HG03095 (cell line): ENCODE results near the gene SORL1.

Experiments used
- ATAC-seq: cut with Tn5 transposase; IDR thresholded peaks from one replicate; pipeline ENCODE4 v1.9.1; 2021; ENCODE audit warnings: moderate library complexity; ENCODE audit not compliant: unreplicated experiment

The SORL1 gene

GRCh38 chr11:121530257-121530656 is 78.1 kb downstream of the SORL1 start:
- no peak for ATAC-seq

DNA sequence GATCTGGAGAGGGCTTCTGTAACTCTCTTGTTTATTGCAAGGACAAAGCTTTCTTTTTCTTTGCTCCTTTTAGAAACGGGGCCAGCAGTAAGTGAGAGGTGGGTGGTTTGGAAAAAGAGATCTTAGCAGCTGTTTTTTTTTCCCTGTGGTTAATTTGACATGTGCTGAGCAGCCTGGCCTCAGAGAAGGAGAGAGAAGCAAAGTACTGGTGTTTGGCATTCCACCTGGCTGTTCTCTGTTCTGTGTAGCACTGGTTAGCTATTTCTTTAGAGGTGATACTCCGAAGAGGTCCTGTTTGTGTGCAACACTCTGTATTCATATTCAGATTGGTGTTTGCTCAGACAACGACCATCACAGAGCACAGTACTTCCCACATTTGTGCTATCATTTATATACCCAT is 81.5 kb downstream of the SORL1 start:
- no peak for ATAC-seq

DNA sequence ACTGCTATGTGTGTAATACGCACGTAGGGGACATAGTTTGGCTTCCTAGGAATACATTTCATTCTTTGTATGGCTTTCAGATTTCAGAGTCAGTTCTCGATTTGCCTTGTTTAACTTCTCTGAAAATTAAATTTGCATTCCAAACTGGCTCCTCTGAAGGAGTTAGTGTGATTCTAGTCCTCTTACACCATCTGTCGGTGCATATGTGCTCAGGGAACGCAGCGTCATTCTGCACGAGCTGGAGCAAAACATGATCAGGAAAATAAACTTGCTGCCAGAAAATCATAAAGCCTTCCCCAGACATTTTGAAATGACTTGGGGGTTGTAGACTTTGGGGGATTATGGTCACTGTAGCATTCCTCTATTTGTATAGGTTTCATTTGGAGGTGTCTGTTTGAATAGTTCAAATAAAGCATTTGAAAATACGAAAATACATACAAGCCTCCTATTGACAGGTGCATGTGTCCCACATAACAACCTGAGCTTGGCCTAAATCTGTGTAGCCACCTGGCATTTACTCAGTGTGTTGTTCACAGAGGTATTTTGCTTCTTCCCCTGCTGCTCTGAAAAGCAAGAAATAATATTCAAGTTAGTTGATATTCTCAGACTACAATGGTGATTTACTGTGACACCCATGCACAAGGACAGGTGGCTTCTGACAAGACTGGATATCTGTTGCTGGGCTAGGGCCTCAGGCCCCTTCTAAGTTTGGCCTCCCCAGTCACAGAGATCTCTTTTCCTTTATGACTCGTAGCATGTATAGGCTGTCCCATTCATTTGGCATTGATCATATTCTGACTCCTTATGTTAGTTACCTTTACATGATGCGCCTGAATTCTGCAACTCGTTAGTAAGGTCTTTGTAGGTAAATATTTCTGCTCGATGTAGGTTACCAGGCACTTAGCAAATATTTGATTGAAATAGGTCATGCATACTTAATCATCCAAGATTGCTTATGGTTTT is 82.3 kb downstream of the SORL1 start:
- ATAC-seq = no peak

GRCh38 chr11:121535129-121535796 is 83.1 kb downstream of the SORL1 start:
- ATAC-seq = no peak

DNA sequence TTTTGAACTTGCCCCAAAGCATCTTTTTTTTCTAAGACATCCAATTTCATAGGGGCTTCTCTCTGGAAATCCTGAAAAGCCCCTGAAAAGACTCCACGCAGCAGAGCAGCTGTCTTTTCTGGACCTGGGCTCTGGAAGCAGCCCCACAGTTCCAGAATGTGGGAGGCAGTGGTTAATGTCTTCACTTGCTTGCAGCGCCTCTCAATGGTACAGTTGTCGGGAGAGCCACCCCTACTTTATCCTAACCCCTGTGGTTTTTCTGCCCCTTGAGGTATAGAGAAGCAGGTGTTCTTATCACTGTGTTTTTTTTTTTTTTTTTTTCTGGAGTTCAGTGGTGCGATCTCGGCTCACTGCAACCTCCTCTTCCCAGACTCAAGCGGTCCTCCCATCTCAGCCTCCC is 84.0 kb downstream of the SORL1 start:
- no peak for ATAC-seq

- no peak for ATAC-seq
These were observed 85.9 kb downstream of the SORL1 start for GRCh38 chr11:121538054-121538453.

- no peak for ATAC-seq
These were observed 86.9 kb downstream of the SORL1 start for GRCh38 chr11:121539000-121539399.

- ATAC-seq = no peak
These were observed 88.5 kb downstream of the SORL1 start for GRCh38 chr11:121540627-121541026.

DNA sequence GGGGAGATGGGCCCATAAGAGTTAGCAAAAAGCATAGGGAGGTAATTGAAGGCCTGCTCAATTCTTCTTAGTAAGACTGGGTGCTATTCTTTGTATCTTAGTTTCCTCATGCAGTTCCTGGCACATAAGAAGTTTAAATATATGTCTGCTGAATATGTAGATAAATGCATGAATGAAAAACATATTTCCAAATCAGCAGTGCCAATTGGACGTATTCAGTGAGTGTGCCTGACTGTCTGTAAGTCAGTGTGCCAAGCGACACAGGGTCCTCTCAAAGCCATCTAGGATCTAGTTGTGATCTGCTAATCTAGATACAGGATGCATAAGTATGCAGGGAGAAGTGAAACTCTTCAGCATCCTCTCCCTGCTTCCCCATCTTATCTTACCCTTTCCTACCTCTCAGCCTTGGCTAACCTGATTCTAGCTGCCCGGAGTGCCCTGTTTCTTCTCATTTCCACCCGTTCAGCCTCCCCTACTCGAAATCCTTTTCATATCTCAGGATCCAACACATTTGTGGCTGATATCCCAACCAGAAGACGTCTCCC is 91.8 kb downstream of the SORL1 start:
- ATAC-seq = no peak

GRCh38 chr11:121544956-121545355 is 92.8 kb downstream of the SORL1 start:
- ATAC-seq = no peak

DNA sequence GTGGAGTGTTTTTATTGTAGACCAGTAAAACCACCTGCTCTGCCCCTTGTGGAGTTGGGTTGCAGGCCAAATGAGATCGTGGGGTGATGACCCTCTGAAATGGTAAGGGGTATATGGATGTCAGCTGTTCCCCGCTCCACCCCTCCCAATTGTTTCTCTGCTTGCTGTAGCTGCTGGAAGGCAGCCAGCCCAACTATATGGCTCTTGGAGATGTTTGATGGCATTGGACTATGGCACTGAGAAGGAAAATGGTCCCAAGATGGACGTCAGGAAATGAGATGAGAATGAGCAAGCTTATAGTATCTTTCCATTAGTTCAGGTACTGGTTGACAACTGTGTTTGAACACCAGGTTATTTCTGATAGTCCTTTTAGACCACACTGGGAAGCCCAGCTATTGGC is 95.5 kb downstream of the SORL1 start:
- ATAC-seq = no peak

DNA sequence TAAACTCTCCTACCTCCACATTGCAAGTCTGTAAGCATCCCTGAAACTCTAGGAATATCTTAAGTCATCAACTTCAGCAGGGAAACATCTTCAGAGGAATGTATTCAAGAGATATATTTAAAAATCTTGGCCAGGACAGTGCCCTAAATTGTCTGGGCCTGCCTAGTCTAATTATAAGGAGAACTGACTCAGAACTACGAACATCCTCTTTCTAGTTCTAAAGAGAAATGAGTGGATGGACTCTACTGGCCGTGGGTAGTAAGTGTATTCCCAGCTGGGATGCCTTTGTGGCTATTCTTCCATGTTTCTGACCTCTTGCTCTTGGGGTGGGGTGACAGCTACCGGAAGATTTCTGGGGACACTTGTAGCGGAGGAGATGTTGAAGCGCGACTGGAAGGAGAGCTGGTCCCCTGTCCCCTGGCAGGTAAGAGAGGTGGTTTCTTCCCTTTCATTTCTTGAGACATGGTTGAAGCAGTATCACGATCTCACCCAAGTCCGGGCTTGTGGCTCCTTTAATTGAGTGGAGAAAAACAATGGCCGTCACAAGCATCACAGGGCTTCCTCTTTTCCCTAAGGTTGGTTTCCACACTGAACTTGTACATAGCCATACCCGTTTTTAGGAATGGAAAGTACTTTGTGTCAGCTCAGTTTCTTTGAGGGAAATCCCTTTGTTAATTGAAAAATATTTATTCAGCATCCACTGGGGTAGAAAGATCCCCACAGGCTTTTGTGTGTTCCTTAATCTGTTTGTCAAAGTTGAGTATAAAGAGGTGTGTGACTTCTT is 98.3 kb downstream of the SORL1 start:
- ATAC-seq = no peak

DNA sequence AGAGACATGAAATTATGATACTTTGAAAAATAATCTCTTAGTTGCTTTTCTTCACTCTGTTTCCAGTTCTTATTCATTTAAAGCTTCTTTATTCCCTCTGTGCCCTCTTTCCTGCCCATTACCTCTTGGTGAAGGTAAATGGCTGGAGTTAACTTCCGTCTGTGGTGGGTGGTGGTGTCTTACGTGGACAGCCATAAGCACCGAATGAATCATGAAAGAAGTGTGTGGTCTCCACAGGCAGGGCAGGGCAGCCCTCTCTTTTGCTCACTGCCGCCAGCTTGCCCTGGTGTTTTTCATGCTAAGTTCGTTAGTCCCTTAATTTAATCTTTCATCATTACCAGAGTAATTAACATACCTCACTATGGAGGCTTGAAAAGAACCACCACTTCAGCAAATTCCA is 99.3 kb downstream of the SORL1 start:
- no peak for ATAC-seq

DNA sequence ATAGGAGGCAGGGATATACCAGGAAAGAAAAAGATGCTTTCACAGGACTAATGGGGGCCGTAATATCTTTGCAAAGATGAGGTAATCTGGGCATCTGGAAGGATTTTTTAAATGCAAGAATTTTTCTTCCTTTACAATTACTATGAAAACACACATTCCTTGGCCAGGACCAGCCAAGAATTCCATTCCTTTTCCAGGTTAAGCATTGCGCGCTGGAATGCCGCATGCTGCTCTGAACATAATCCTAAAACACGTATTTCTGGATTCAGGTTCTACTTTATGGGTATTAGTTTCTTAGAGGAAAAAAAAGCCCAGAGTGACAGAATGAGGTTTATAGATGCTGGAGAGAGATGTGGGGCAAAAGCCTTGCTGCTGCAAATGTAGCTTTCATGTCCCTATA is 100.0 kb downstream of the SORL1 start:
- ATAC-seq = no peak

DNA sequence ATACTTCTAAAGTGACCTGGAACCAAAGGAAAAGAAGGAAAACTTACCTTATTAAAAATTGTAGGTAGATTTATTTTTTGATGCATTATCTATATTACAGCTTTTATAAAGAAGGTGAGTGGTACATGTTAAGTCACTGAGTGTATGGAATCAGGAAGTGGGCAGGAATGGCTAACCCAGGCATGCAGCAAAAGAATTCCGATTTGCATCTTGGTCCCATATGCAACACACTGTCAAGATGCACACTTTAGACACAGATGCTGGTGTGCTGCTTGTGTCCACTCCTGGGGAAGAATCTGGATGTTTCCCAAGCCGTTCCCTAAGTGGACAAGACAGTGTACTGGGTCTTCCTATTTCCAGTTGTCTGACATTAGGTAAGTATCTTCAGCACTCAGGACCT is 100.5 kb downstream of the SORL1 start:
- ATAC-seq = no peak

- ATAC-seq = no peak
These were observed 101.3 kb downstream of the SORL1 start for GRCh38 chr11:121553389-121553788.

- no peak for ATAC-seq
These were observed 101.7 kb downstream of the SORL1 start for GRCh38 chr11:121553806-121554205.

DNA sequence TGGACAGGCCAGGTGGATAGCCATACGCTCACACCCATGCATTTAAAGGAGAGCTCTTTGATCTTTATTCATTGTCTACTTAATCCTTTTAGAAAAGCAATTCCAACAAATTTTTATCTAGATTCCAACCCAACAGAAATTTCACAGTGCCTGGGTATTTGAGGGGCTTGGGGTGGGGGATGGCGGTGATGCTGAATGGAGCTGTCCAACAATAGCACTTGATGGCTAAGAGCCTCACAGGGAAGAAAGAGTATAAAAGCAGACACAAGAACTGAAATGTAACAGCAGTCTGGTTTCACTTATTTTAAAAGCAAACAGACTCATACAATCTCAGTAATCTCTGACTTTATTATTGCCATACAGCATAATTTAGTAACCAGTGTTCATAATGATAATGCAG is 102.4 kb downstream of the SORL1 start:
- no peak for ATAC-seq

DNA sequence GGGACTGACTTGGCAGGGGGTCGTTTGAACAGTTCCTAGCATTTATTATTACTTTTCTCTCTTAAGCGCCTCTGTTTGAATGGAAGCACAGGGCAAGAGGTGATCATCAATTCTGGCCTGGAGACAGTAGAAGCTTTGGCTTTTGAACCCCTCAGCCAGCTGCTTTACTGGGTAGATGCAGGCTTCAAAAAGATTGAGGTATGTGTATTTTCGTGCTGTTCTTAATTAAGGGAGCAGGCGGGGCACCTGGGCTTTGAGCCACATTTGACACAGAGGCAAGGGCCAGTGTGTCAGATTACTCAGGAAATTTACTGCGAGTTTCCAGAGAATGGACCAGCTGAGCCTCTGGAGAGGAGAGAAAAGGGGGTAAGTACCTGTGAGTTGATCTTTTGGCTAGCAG is 103.0 kb downstream of the SORL1 start:
- no peak for ATAC-seq

GRCh38 chr11:121556937-121557336 is 104.8 kb downstream of the SORL1 start:
- ATAC-seq = no peak

DNA sequence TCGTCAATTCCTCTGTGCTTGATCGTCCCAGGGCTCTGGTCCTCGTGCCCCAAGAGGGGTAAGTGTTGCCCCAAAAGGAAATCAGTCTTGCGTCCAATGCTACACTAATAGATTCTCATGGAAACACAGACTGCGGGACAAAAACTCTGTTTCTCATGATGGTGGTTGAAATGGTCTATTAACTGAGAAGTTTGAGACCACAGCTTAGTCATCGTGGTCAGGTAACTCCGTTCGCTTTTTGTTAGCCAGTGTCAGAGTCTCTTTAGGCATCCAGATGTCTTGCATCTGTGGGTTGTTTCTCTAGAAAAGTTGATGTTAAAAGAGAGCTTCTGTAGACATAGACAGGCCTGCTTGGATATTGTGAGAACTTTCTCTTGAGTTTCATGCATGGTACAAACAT is 105.2 kb downstream of the SORL1 start:
- ATAC-seq = peak; percentile 91
